ENCODE data around the gene WNT4.

The WNT4 gene

GRCh38 chr1:22071511-22071910, 71.4 kb downstream of the WNT4 start:
- no peak for DNase-seq
